Kidney tubule cell (primary cell): ENCODE data around the gene SRRM4.
"Not testable (repeated sequence)": the region's sequence is repeated elsewhere in the genome, so short reads cannot be mapped to it uniquely, and the experiment has no call there.

Experiments used
- DNase-seq: peaks from one replicate; pipeline ENCODE4 v3.0.0-alpha.2; 2018; ENCODE audit warnings: low spot score

The SRRM4 gene

GRCh38 chr12:119071638-119072231, 90.4 kb downstream of the SRRM4 start:
- DNase-seq: no peak

GRCh38 chr12:119072440-119072839, 91.1 kb downstream of the SRRM4 start:
- DNase-seq: no peak

- no peak for DNase-seq
These were observed 94.0 kb downstream of the SRRM4 start for GRCh38 chr12:119075222-119075787.

- no peak for DNase-seq
These were observed 94.6 kb downstream of the SRRM4 start for GRCh38 chr12:119075918-119076317.

GRCh38 chr12:119079530-119079929, 98.2 kb downstream of the SRRM4 start:
- no peak for DNase-seq

- DNase-seq: no peak
These were observed 100.7 kb downstream of the SRRM4 start for GRCh38 chr12:119082016-119082415.

GRCh38 chr12:119082496-119082895, 101.2 kb downstream of the SRRM4 start:
- DNase-seq: no peak

- DNase-seq: no peak
These were observed 107.5 kb downstream of the SRRM4 start for GRCh38 chr12:119088685-119089379.

GRCh38 chr12:119089380-119090013, 108.2 kb downstream of the SRRM4 start:
- no peak for DNase-seq

- no peak for DNase-seq
These were observed 108.9 kb downstream of the SRRM4 start for GRCh38 chr12:119090276-119090675.

GRCh38 chr12:119090865-119091264, 109.5 kb downstream of the SRRM4 start:
- no peak for DNase-seq

- no peak for DNase-seq
These were observed 115.3 kb downstream of the SRRM4 start for GRCh38 chr12:119096429-119097202.

- DNase-seq: no peak
These were observed 119.6 kb downstream of the SRRM4 start for GRCh38 chr12:119100933-119101332.

GRCh38 chr12:119102274-119102673, 120.9 kb downstream of the SRRM4 start:
- no peak for DNase-seq

- no peak for DNase-seq
These were observed 121.4 kb downstream of the SRRM4 start for GRCh38 chr12:119102714-119103113.

GRCh38 chr12:119104969-119105368, 123.6 kb downstream of the SRRM4 start:
- DNase-seq: not testable (repeated sequence)

GRCh38 chr12:119113496-119113986, 132.2 kb downstream of the SRRM4 start:
- no peak for DNase-seq

GRCh38 chr12:119114294-119114693, 133.0 kb downstream of the SRRM4 start:
- DNase-seq: no peak

GRCh38 chr12:119115296-119115905, 134.1 kb downstream of the SRRM4 start:
- peak; percentile 56 for DNase-seq

- no peak for DNase-seq
These were observed 136.6 kb downstream of the SRRM4 start for GRCh38 chr12:119117936-119118335.

- DNase-seq: no peak
These were observed 137.3 kb downstream of the SRRM4 start for GRCh38 chr12:119118625-119119024.

- no peak for DNase-seq
These were observed 140.7 kb downstream of the SRRM4 start for GRCh38 chr12:119122047-119122446.
